Erythroblast (primary cell): ENCODE data around the gene TSPEAR.

Source experiments
- GATA1 ChIP-seq: IDR thresholded peaks from 2 replicates; pipeline ENCODE4 v1.6.1; 2011; ENCODE audit warnings: low read depth, mild to moderate bottlenecking, control low read depth, low read length, moderate library complexity
- POLR2A ChIP-seq: IDR thresholded peaks from 2 replicates; pipeline ENCODE4 v1.6.1; 2011; ENCODE audit warnings: mild to moderate bottlenecking, low read length

DNA sequence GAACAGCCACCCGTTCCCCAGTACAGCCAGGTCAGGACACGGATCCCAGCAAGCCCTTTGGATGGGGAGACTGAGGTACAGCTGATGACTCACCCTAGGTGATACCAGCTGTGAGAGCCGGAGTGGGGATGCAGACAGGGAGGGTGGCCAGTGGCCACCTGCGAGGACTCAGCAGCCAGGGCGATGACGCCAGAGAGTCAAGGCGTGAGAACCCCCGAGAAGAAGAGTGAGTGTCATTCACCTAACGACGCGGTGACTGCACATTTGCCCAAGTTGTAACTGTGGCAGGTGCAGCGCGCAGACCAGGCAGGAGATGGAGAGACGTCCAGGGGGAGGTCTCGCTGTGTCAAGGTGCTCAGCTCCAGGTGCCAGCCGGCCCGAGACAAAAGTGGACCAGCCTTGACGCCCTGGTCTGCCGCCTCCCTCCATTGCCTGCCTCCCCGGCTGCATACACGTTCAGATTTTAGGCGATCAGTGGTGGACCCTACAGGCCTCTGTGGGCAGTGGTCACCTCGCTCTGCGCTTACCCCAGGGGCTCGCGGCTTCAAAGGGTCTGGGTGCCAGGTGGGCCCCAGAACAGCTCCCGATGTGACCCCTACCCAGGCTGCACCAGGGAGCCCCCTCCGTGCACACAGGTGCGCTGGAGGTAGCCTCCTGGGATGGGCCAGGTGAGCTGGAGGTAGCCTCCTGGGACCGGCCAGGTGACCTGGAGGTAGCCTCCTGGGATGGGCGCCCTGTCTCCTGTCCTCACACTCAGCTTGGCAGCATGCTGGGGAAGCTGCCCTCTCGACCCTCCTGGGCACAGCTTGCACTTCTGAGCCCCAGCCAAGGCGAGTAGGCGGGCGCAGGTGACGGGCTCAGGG lies 244.1 kb downstream of the TSPEAR start:
- TF ChIP-seq POLR2A: no peak
- TF ChIP-seq GATA1: no peak
